ENCODE results near the gene NHSL1. TPM values are rescaled to one million over a fixed set of nuclear protein-coding genes. Genes with fewer than 3 reads are reported as not detected.

Gene NHSL1
- total RNA-seq, 2 experiments from 2014 or later: 0.53 to 0.70 TPM

DNA sequence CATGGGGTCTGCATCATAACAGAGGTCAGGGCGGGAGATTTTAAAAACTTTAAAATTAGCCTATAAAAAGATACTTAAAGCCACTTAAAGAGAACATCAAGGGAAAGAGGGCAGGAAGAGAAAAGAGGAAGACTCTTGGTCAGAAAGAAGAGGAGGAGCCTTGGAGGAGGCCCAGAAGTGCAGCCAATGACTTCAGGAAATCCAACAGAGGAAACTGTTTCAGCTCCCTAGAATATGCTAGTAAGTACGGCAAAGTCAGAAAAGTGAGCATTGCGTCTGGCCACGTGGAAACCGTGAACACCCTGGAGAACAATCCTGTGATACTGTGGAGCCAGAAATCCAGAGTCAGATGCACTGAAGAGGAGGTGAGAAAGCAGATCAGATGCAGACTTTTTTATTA, 22.5 kb upstream of the NHSL1 start:
- ATAC-seq (no peak), DNase-seq (no peak)
- Mint-ChIP-seq H3K9me3 (ENCODE audit: low read depth) (peaks cover 3% of the 10 kb centered on the region), H3K27ac (no peak overlapping the region), H3K4me1 (peaks cover 5% of the 10 kb centered on the region), H3K36me3 (ENCODE audit: low read depth) (no peaks in the 10 kb centered on the region), H3K4me3 (no peak overlapping the region), H3K27me3 (peaks cover 2% of the 10 kb centered on the region)
- ChIA-PET CTCF (interaction anchor here (1.1 kb wide), 1 partner anchor 97 kb away, joined by 3 read pairs; no protein-coding TSS in a partner anchor), POLR2A (no interaction called here)
- intact Hi-C loops (cut with DNase I, micrococcal nuclease): no loop called here

- ChIA-PET CTCF (interaction anchor here (0.5 to 1.6 kb wide), 12 partner anchors 11 to 513 kb away, joined by 3 to 6 read pairs (median 4); no protein-coding TSS in a partner anchor), POLR2A (no interaction called here)
- Mint-ChIP-seq H3K4me3 (no peak overlapping the region), H3K27me3 (peaks cover under 1% of the 10 kb centered on the region), H3K9me3 (ENCODE audit: low read depth) (peaks cover 3% of the 10 kb centered on the region), H3K4me1 (peaks cover 5% of the 10 kb centered on the region), H3K36me3 (ENCODE audit: low read depth) (no peaks in the 10 kb centered on the region), H3K27ac (no peak overlapping the region)
- intact Hi-C loops (cut with DNase I, micrococcal nuclease): no loop called here
- DNase-seq (no peak), ATAC-seq (no peak)
Observed at GRCh38 chr6:138520463-138520862, 21.2 kb upstream of the NHSL1 start.

DNA sequence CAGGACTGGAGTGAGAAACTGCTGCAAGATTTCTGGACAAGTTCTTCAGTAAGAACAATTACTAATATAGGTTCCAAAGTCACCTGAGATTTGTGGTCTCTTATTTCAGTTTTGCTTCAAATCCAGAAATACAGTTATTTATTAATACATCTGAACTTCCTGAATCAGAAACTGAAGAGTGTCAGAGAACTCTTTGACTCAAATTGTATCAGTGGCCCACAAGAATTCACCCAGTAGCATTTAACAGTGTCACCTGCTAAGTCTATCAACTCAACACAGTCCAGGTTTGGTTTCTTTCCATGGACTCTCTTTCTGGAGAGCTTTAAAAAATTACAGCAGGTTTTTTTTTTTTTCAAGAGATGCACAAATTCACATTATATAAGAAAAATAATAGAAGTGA, 18.8 kb upstream of the NHSL1 start:
- H3K4me1 Mint-ChIP-seq: peaks cover 9% of the 10 kb centered on the region
- no peaks in the 10 kb centered on the region for H3K27me3 Mint-ChIP-seq
- no peak overlapping the region for H3K27ac Mint-ChIP-seq
- no peak overlapping the region for H3K4me3 Mint-ChIP-seq
- peaks cover 3% of the 10 kb centered on the region for H3K9me3 Mint-ChIP-seq (ENCODE audit: low read depth)
- DNase-seq (no peak), ATAC-seq (no peak)
- ChIA-PET POLR2A (no interaction called here), CTCF (interaction anchor here (0.6 to 2.3 kb wide), 19 partner anchors 8 to 1180 kb away, joined by 3 to 16 read pairs (median 3); partner anchors contain the start of gene SMIM28)
- intact Hi-C loops (cut with DNase I, micrococcal nuclease): no loop called here
- no peaks in the 10 kb centered on the region for H3K36me3 Mint-ChIP-seq (ENCODE audit: low read depth)

DNA sequence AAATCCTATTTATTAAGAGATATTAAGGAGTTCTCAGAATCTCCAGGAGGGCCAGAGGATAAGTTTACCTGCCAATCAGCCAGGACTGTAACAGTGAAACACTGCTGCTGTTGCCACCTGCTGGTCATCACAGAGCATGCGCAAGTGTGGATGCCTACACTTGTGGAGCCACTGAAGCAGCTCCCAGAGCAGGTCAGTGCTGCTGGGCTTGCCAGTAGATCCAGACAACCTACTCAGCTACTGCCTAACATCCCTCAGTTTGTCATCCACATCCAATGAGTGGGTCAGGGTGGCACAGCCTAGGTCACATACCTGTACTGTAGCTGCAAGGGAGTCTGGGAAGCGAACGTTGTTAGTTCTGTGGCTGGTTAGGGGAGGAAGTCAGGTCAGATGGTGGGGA, 18.3 kb upstream of the NHSL1 start:
- no peaks in the 10 kb centered on the region for H3K36me3 Mint-ChIP-seq (ENCODE audit: low read depth)
- no peaks in the 10 kb centered on the region for H3K27me3 Mint-ChIP-seq
- intact Hi-C loops (cut with DNase I, micrococcal nuclease): loop anchor here (1.0 to 2.0 kb wide), 3 partner anchors 88 to 401 kb away; no protein-coding TSS in a partner anchor
- ChIA-PET POLR2A (no interaction called here), CTCF (interaction anchor here (0.6 to 2.3 kb wide), 15 partner anchors 8 to 497 kb away, joined by 3 to 16 read pairs (median 3); no protein-coding TSS in a partner anchor)
- ATAC-seq (peak; percentile 86), DNase-seq (peak; percentile 72)
- H3K9me3 Mint-ChIP-seq (ENCODE audit: low read depth): peaks cover 3% of the 10 kb centered on the region
- no peak overlapping the region for H3K27ac Mint-ChIP-seq
- no peak overlapping the region for H3K4me3 Mint-ChIP-seq
- peaks cover 9% of the 10 kb centered on the region for H3K4me1 Mint-ChIP-seq

DNA sequence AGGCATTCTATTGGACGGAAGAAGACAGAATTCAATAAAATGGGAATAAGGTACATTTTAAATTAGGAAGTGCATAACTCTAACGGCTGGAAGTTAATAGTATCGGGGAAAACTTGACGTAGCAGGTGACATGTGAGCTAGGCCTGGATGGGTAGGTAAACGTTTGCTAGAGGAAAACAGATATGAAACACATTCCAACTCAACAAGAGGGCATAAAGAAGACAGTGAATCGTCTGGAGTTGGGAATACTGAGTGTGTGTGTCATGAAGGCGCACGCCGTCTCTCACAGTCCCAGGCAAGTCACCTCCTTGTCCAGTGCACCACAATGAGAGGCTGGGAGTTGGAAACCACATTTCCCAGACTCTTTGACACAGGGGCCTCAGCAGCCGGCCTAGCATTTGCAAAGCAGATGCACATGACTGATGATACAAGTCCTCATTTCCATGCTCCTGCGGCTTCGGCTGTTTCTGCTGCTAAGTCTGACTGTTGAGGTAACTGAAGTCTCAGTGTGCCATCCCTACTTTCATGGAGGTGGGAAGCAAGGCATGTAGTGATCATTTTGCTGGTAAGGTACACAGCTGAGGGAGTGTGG, 16.5 kb upstream of the NHSL1 start:
- intact Hi-C loops (cut with DNase I, micrococcal nuclease): loop anchor here in 1 of 2 experiments (2.0 kb wide), 1 partner anchor 399 kb away; no protein-coding TSS in a partner anchor
- no peak for ATAC-seq
- peaks cover 3% of the 10 kb centered on the region for H3K4me1 Mint-ChIP-seq
- ChIA-PET CTCF (interaction anchor here (0.9 to 1.7 kb wide), 5 partner anchors 9 to 398 kb away, joined by 3 to 5 read pairs (median 3); no protein-coding TSS in a partner anchor), POLR2A (no interaction called here)
- no peaks in the 10 kb centered on the region for H3K27me3 Mint-ChIP-seq
- H3K27ac Mint-ChIP-seq: no peak overlapping the region
- no peak for DNase-seq
- no peak overlapping the region for H3K4me3 Mint-ChIP-seq
- H3K36me3 Mint-ChIP-seq (ENCODE audit: low read depth): no peaks in the 10 kb centered on the region
- peaks cover 3% of the 10 kb centered on the region for H3K9me3 Mint-ChIP-seq (ENCODE audit: low read depth)

DNA sequence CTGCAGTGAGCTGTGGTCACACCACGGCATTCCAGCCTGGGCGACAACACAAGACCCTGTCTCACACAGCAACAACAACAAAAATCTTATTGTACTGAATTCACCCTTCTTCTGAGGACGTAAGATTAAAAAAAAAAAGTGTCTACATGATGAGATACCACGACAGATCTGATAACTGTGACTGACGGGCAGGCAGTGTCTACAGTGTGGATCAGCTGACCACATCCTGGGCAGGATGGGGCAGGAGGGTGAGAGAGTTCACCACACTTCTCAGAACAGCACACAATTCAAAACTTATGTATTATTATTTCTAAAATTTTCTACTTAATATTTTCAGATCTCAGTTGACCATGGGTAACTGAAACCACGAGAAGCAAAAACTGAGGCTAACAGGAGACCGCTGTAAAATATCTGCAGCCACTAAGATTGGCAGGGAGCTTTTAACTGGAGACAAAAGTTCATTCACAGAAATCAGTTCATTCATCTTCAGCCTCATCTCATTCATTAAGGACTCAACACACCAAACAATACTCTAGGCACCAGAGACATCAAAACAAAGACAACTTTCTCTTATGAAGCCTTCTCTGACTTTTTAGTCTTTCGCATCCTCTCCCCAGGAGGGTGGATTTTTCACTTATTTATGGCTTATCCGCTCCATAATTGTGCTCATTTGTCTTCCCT, 15.7 kb upstream of the NHSL1 start:
- Mint-ChIP-seq H3K27ac (no peak overlapping the region), H3K4me1 (peaks cover 3% of the 10 kb centered on the region), H3K27me3 (no peaks in the 10 kb centered on the region), H3K9me3 (ENCODE audit: low read depth) (peaks cover 3% of the 10 kb centered on the region), H3K4me3 (no peak overlapping the region), H3K36me3 (ENCODE audit: low read depth) (no peaks in the 10 kb centered on the region)
- ATAC-seq (peak; percentile 58), DNase-seq (peak; percentile 14)
- ChIA-PET POLR2A (interaction anchor here (0.7 kb wide), 1 partner anchor 1088 kb away, joined by 14 read pairs; no protein-coding TSS in a partner anchor), CTCF (interaction anchor here (0.6 to 1.7 kb wide), 5 partner anchors 10 to 100 kb away, joined by 3 to 5 read pairs (median 3); no protein-coding TSS in a partner anchor)
- intact Hi-C loops (cut with DNase I, micrococcal nuclease): no loop called here

DNA sequence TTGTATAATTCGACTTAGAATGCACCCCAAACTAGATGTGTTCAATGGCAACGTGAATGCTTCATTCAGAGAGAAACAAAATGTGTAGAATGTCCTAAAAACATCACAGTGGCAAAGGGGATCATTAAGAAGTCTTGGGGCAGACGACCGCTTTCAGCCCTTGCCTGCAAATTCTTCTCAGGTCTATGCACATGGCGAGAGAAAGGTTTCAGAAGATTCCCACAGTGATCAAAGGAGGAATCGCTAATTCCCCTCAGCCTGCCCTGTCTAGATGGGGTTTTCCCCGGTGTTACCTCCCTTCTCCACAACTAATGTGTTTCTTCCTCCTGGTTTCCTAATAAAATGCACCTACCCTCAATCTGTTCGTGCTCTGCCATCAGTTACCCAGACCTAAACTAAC, 13.3 kb upstream of the NHSL1 start:
- H3K27ac Mint-ChIP-seq: no peak overlapping the region
- H3K27me3 Mint-ChIP-seq: no peaks in the 10 kb centered on the region
- no peak overlapping the region for H3K4me3 Mint-ChIP-seq
- POLR2A ChIA-PET: no interaction called here
- CTCF ChIA-PET: interaction anchor here (0.7 to 1.6 kb wide), 3 partner anchors 15 to 397 kb away, joined by 3 to 7 read pairs (median 5); no protein-coding TSS in a partner anchor
- DNase-seq (no peak), ATAC-seq (no peak)
- H3K4me1 Mint-ChIP-seq: peaks cover 5% of the 10 kb centered on the region
- no peaks in the 10 kb centered on the region for H3K36me3 Mint-ChIP-seq (ENCODE audit: low read depth)
- peaks cover under 1% of the 10 kb centered on the region for H3K9me3 Mint-ChIP-seq (ENCODE audit: low read depth)
- intact Hi-C loops (cut with DNase I, micrococcal nuclease): no loop called here

DNA sequence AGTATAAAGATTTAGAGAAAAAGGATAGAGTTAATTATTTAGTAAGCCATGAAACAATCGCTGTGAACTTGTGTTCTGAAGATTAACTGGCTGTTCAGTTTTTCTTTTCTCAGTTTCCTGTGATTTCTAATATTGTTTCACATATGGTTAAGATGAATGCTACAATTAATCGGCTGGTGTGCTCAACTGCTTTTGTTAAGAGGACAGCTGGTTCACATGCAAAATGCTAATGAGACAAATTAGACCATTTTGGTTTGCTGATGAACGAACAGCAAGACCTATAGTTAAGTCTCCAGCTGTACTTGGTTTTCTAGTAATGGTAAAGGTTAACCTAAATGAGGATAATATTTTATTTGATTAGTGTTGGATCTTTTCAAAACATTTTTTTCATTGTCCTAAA, 10.8 kb upstream of the NHSL1 start:
- POLR2A ChIA-PET: no interaction called here
- DNase-seq: no peak
- no peak overlapping the region for H3K27ac Mint-ChIP-seq
- CTCF ChIA-PET: interaction anchor here (0.8 to 4.5 kb wide), 16 partner anchors 9 to 394 kb away, joined by 3 to 38 read pairs (median 6); no protein-coding TSS in a partner anchor
- intact Hi-C loops (cut with DNase I, micrococcal nuclease): no loop called here
- ATAC-seq: no peak
- no peaks in the 10 kb centered on the region for H3K36me3 Mint-ChIP-seq (ENCODE audit: low read depth)
- no peaks in the 10 kb centered on the region for H3K9me3 Mint-ChIP-seq (ENCODE audit: low read depth)
- peaks cover 2% of the 10 kb centered on the region for H3K4me1 Mint-ChIP-seq
- no peaks in the 10 kb centered on the region for H3K27me3 Mint-ChIP-seq
- H3K4me3 Mint-ChIP-seq: no peak overlapping the region

DNA sequence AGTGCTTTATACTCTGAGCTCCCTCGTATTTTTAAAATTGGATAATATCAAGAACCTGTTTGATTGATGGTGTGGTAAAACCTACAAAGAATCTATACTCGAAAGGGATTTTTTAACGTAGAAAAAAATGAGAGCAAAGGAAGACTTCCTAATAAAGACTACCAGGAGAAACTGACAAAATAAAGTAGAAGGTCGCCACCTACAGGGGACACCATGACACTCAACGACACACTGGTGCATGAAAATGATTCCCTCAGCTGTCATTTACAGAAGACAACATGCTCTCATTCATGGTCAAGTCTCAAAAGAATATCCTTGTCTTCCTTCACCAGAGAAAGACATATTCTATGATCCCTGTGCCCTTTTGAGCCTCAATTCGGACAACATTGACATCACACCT, 10.1 kb upstream of the NHSL1 start:
- ChIA-PET CTCF (interaction anchor here (0.5 to 4.5 kb wide), 24 partner anchors 9 to 393 kb away, joined by 3 to 38 read pairs (median 4); partner anchors contain the start of gene NHSL1), POLR2A (interaction anchor here (0.6 kb wide), 1 partner anchor 1362 kb away, joined by 6 read pairs; no protein-coding TSS in a partner anchor)
- Mint-ChIP-seq H3K4me1 (peaks cover 2% of the 10 kb centered on the region), H3K27me3 (no peaks in the 10 kb centered on the region), H3K36me3 (ENCODE audit: low read depth) (no peaks in the 10 kb centered on the region), H3K4me3 (no peak overlapping the region), H3K9me3 (ENCODE audit: low read depth) (no peaks in the 10 kb centered on the region), H3K27ac (no peak overlapping the region)
- peak; percentile 60 for ATAC-seq
- peak; percentile 66 for DNase-seq
- intact Hi-C loops (cut with DNase I, micrococcal nuclease): loop anchor here (1.0 to 5.0 kb wide), 5 partner anchors 80 to 393 kb away; no protein-coding TSS in a partner anchor

DNA sequence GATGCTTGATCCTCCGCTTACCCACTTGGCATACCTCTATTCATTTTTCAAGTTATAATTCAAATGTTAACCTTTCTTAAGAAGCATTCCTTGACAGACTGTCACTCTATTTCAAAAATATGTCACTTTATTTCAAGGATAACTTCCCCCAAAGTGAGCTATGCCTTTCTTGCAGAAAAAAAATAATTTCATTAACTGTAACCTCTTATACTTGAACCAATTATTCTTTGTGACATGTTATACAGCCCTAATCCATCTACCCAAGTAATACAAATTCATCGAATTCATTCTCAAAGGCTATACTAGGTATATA, 9.3 kb upstream of the NHSL1 start:
- DNase-seq (no peak), ATAC-seq (no peak)
- intact Hi-C loops (cut with DNase I, micrococcal nuclease): loop anchor here (2.0 to 5.0 kb wide), 3 partner anchors 80 to 392 kb away; no protein-coding TSS in a partner anchor
- ChIA-PET POLR2A (no interaction called here), CTCF (interaction anchor here (0.5 to 4.5 kb wide), 23 partner anchors 10 to 392 kb away, joined by 3 to 38 read pairs (median 4); partner anchors contain the start of gene NHSL1)
- Mint-ChIP-seq H3K27ac (no peak overlapping the region), H3K4me1 (peaks cover 2% of the 10 kb centered on the region), H3K9me3 (ENCODE audit: low read depth) (no peaks in the 10 kb centered on the region), H3K36me3 (ENCODE audit: low read depth) (no peaks in the 10 kb centered on the region), H3K4me3 (no peak overlapping the region), H3K27me3 (no peaks in the 10 kb centered on the region)

DNA sequence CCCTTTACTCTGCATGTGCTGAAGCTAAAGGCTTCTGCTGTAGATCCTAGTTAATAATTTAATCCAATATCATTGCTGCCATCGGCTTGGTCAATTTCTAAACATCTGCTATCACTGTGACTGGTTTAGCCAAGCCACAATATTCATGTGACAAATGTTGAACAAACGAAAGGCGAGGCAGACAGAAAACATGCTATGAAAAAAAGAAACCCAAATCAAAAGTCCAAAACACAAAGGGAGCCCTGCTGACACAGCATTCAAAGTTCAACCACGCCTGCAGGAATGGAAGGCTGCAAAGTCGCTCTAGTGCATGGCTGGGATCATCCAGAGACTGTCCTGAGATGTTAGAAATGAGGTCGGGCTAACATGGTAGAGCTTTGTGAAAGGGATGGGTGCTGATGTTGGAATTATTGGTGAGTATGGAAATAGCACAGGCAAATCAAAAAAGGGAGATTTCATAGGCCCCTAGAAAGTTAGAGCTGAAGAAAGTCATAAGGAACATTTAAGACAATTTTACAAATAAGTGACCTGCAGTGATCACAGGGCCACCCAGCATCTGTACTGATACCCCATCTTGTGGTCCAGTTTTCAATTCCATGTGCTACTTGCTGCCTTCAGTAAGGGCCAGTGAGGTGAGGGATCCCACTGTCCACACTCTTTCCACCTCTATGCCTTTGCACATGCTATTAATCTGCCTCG, 8.8 kb upstream of the NHSL1 start:
- Mint-ChIP-seq H3K4me3 (no peak overlapping the region), H3K36me3 (ENCODE audit: low read depth) (no peaks in the 10 kb centered on the region), H3K4me1 (peaks cover 2% of the 10 kb centered on the region), H3K9me3 (ENCODE audit: low read depth) (no peaks in the 10 kb centered on the region), H3K27me3 (no peaks in the 10 kb centered on the region), H3K27ac (no peak overlapping the region)
- no peak for ATAC-seq
- ChIA-PET CTCF (interaction anchor here (0.9 to 4.5 kb wide), 9 partner anchors 11 to 392 kb away, joined by 3 to 38 read pairs (median 6); no protein-coding TSS in a partner anchor), POLR2A (no interaction called here)
- intact Hi-C loops (cut with DNase I, micrococcal nuclease): loop anchor here (2.0 to 5.0 kb wide), 3 partner anchors 79 to 391 kb away; no protein-coding TSS in a partner anchor
- no peak for DNase-seq
